Fibroblast of villous mesenchyme (primary cell): ENCODE measurements around the gene CLDN3. TPM values are rescaled to one million over a fixed set of nuclear protein-coding genes. Genes with fewer than 3 reads are reported as not detected.
"Not testable (repeated sequence)": the region's sequence is repeated elsewhere in the genome, so short reads cannot be mapped to it uniquely, and the experiment has no call there.

Experiments
- DNase-seq: peaks from one replicate; pipeline ENCODE4 v3.0.0-alpha.2; 2010; ENCODE audit warnings: low read depth
- H3K4me3 ChIP-seq: 2 replicates; pipeline ENCODE4 v1.5.1; 2011; ENCODE audit warnings: low read depth, mild to moderate bottlenecking, low read length
- small RNA-seq: library from RNA; depleted of rRNA; stranded (forward); fragments of <200 nt; gene quantifications from one replicate; pipeline ENCODE3, GENCODE V24; 2012
- total RNA-seq: library from RNA; depleted of rRNA; stranded (reverse); fragments of >200 nt; gene quantifications from 2 replicates; pipeline ENCODE4 v1.2.3, GENCODE V29; 2012
- TF ChIP-seq, protein P1 (sequence below): IDR thresholded peaks from 2 replicates; pipeline ENCODE4 v1.5.1; 2012; ENCODE audit warnings: low read depth, mild to moderate bottlenecking, low read length; ENCODE audit not compliant: insufficient read depth

The CLDN3 gene
- total RNA-seq, 1 donor, result not detected

DNA sequence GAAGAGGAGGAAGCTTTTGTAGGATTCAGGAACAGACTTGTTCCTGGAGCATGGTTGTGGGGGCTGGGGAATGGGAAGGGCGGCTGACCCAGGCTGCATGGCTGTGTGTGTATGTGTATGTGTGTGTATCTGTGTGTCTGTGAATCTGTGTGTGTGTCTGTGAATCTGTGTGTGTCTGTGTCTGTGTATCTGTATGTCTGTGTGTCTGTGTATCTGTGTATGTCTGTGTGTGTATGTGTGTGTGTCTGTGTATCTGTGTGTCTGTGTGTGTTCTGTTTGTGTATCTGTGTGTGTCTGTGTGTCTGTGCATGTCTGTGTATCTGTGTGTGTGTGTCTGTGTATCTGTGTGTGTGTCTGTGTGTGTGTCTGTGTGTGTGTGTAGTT lies 44.0 kb downstream of the CLDN3 start:
- H3K4me3 ChIP-seq, result no peak overlapping the region
- DNase-seq, result no peak
- TF ChIP-seq, protein P1, sequence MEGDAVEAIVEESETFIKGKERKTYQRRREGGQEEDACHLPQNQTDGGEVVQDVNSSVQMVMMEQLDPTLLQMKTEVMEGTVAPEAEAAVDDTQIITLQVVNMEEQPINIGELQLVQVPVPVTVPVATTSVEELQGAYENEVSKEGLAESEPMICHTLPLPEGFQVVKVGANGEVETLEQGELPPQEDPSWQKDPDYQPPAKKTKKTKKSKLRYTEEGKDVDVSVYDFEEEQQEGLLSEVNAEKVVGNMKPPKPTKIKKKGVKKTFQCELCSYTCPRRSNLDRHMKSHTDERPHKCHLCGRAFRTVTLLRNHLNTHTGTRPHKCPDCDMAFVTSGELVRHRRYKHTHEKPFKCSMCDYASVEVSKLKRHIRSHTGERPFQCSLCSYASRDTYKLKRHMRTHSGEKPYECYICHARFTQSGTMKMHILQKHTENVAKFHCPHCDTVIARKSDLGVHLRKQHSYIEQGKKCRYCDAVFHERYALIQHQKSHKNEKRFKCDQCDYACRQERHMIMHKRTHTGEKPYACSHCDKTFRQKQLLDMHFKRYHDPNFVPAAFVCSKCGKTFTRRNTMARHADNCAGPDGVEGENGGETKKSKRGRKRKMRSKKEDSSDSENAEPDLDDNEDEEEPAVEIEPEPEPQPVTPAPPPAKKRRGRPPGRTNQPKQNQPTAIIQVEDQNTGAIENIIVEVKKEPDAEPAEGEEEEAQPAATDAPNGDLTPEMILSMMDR, result no peak

DNA sequence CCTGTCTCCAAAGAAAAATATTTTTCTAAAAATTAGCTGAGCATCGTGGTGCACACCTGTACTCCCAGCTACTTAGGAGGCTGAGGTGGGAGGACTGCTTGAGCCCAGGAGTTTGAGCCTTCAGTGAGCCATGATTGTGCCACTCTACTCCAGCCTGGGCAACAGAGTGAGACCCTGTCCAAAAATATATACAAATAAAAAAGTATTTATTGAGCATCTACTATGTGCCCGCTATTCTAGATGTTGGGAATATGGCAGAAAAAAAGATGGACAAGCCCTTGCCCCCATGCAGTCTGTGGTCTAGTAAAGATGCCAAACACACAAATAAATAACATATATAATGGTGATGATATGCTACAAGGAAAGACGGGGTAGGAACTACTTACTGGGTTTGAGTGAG lies 46.3 kb downstream of the CLDN3 start:
- no peak overlapping the region for H3K4me3 ChIP-seq
- TF ChIP-seq, protein P1, result no peak
- no peak for DNase-seq

DNA sequence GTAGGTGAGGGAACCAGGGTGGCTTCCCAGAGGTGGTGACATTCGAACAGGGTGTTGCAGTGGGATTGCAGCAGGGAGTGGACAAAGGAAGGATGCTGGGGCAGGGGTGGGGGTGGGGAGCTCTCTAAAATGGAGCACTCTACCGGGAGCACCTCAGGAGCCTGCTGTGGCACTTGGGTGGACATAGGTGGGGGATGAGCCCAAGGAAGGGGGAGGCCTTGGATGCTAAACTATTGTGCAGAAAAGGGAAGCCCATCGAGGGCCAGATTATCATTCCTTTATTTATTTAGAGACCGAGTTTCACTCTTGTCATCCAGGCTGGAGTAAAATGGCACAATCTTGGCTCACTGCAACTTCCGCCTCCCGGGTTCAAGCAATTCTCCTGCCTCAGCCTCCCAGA lies 47.3 kb downstream of the CLDN3 start:
- no peak overlapping the region for H3K4me3 ChIP-seq
- TF ChIP-seq, protein P1, result no peak
- DNase-seq, result no peak

GRCh38 chr7:73722182-73722581 lies 47.9 kb downstream of the CLDN3 start:
- not testable (repeated sequence) for DNase-seq, H3K4me3 ChIP-seq

DNA sequence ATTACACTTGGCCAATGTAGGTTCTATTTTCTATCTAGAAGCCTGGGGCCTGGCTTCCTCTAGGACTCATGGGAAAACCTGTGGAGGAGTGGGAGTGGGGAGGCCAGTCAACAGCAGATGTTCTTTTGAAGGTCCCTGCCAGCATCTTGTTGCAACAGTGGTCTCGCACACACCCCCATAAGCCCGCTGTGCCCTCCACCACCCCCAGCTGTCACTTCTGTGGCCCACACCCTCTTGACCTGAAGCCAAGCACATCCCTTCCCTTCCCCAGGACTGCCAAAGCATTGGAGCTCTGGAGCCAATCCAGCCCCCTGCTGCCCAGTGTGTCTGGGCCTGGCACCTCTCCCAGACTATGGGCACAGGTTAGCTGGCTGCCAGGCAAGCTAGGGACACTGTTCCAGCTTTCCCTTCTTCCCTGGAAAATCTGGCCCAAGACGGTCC lies 48.7 kb downstream of the CLDN3 start:
- DNase-seq, result no peak
- TF ChIP-seq, protein P1, result no peak
- H3K4me3 ChIP-seq, result no peak overlapping the region

DNA sequence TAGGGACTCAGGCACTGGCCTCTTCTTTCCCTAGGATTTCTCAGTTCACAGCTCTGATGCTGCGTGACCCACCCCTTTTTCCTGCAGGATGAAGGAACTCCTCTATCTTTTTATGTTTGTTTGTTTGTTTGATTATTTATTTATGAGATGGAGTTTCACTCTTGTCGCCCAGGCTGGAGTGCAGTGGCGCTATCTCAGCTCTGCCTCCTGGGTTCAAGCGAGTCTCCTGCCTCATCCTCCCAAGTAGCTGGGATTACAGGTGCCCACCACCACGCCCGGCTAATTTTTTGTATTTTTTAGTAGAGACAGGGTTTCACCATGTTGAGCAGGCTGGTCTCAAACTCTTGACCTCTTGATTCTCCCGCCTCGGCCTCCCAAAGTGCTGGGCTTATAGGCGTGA lies 49.6 kb downstream of the CLDN3 start:
- H3K4me3 ChIP-seq, DNase-seq: not testable (repeated sequence)

DNA sequence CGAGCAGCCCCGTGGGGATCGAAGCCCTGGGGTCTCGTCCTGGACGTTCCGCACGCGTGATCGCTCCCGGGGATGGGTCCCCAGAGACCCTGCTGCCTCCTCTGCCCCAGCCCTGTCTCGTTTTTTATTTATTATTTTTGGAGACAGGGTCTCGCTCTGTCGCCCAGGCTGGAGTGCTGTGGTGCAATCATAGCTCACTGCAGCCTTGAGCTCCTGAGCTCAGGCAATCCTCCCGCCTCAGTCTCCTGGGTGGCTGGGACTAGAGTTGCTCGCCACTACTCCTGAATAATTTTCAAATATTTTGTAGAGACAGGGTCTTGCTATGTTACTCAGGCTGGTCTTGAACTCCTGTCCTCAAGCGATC lies 50.3 kb downstream of the CLDN3 start:
- no peak for DNase-seq
- TF ChIP-seq, protein P1, result no peak
- H3K4me3 ChIP-seq, result peak overlapping the region; percentile 60

Small RNA genes within 50 kb of the gene (small RNA-seq; reads per million reads assigned to genes)
- not detected for gene RN7SL265P

Other genes with a start within 250 kb of the CLDN3 start
- gene BAZ1B, start 248.0 kb downstream of the CLDN3 start, total RNA-seq, result 57.0 and 64.3 TPM in 2 replicates
- 27.2 and 30.3 TPM in 2 replicates for gene BCL7B, start 212.6 kb downstream of the CLDN3 start, total RNA-seq
- gene TBL2, start 191.7 kb downstream of the CLDN3 start, total RNA-seq, result 64.4 and 68.7 TPM in 2 replicates
- not detected in 2 replicates for gene MLXIPL, start 145.7 kb downstream of the CLDN3 start, total RNA-seq
- 3.0 and 4.2 TPM in 2 replicates for gene VPS37D, start 102.4 kb downstream of the CLDN3 start, total RNA-seq
- 2.3 and 3.0 TPM in 2 replicates for gene DNAJC30, start 86.8 kb downstream of the CLDN3 start, total RNA-seq
- gene BUD23, start 86.7 kb downstream of the CLDN3 start, total RNA-seq, result 38.0 and 39.7 TPM in 2 replicates
- 6.8 and 8.2 TPM in 2 replicates for gene STX1A, start 50.6 kb downstream of the CLDN3 start, total RNA-seq
- 8.2 and 11.9 TPM in 2 replicates for gene ABHD11, start 31.5 kb downstream of the CLDN3 start, total RNA-seq
- gene CLDN4, start 60.7 kb upstream of the CLDN3 start, total RNA-seq, result under 0.01 and 0.86 TPM in 2 replicates
- 1.6 and 2.6 TPM in 2 replicates for gene METTL27, start 72.2 kb upstream of the CLDN3 start, total RNA-seq
- gene TMEM270, start 90.9 kb upstream of the CLDN3 start, total RNA-seq, result not detected in 2 replicates